HPDE6-E6E7 (cell line): ENCODE data around the gene AMPD2.

Experiments
- DNase-seq: peaks from one replicate; pipeline ENCODE4 v3.0.0; 2011; ENCODE audit warnings: missing footprints; ENCODE audit errors: extremely low spot score

The AMPD2 gene

GRCh38 chr1:109619576-109620400 is at the start of gene AMPD2, which contains the start of gene GNAT2:
Gene AMPD2, plus strand, starts transcription at chr1:109619837. Its CDS starts 1,339 bp downstream, at chr1:109621176.
Gene GNAT2, minus strand, starts transcription at chr1:109619616. Its CDS starts 6,746 bp downstream, at chr1:109612870.
- DNase-seq: peak; percentile 79

DNA sequence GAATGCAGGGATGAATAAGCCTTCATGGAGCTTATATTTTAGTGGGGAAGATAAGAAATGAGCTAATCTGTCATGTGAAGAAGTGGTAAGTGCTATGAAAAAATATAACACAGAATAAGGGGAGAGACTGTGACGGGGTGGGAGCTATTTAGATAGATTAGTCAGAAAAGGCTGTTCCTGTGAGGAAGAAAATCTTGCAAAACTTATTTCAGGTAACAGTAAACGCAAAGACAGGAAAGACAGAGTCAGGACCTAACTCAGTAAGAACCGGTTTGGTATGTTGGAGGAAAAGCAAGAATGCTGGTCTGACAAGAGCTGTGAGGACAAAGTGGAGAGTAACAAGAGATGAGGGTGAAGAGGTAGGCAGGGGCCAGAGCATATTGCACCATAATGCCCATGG is 49.2 kb upstream of the AMPD2 start:
- DNase-seq: peak; percentile 44

DNA sequence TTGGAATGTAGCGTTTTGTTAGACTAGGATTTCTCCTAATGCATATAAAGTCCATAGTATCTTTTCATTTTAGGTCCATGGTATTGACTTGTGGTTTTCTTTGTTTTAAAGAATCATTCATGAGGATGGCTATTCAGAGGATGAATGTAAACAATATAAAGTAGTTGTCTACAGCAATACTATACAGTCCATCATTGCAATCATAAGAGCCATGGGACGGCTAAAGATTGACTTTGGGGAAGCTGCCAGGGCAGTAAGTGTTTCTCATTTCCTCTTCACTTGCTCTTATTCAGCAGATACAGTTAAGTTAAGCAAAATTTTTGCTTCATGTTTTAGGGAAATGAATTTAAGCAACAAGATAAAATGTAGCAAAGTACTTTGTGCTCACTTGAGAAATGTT is 45.9 kb upstream of the AMPD2 start:
- DNase-seq: no peak

DNA sequence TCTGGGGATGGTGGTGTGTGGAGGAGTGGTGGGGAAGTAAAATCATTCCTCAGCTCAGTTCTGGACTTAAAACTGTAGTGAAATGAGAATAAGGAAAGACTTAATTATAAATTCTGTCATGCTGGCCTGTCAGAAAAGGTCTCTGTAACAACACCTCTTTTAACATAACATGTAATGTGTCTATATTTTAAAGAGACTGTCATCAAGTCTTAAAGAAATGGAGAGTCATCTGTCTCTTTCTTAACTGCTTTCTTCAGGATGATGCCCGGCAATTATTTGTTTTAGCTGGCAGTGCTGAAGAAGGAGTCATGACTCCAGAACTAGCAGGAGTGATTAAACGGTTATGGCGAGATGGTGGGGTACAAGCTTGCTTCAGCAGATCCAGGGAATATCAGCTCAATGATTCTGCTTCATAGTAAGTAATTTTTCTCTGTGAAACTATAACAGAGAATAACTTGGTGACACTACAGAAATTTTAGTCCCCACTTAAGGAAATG is 40.6 kb upstream of the AMPD2 start:
- no peak for DNase-seq

DNA sequence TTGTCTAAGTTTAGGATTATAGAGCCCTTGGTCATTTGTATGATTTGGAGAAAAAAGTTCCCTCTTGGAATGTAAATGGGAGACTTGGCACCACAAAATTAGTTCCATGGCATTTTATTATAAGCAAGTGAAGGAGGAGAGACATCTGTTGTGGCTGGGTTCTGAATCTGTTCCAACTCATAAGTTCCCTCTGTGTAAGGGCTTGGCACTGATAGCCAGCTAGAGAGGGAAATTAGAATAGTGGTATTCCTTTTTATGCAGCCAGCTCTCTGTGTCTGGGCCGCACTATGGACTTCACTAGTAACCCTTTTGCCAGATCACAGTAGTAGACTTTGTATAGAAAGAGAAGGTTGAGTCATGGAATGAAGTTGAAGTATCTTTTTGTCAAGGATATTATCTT is 40.1 kb upstream of the AMPD2 start:
- DNase-seq: no peak

DNA sequence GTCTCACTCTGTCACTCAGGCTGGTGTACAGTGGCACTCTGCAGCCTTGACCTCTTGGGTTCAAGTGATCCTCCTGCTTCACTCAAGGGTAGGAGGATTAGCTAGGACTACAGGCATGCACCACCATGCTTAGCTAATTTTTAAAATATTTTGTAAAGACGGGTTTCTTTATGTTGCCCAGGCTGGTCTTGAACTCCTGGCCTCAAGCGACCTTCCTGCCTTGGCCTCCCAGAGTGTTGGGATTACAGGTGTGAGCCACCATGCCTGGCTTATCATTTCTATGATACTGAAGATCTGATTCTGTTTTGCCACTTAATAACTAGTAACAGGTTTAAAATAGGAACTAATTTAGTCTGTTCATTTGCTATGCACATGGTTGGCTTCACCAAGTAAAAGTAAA is 37.6 kb upstream of the AMPD2 start:
- DNase-seq: no peak

- no peak for DNase-seq
Measured at GRCh38 chr1:109584766-109585165, 34.9 kb upstream of the AMPD2 start.

- DNase-seq: no peak
Measured at GRCh38 chr1:109586055-109586454, 33.6 kb upstream of the AMPD2 start.

GRCh38 chr1:109589177-109589576 is 30.5 kb upstream of the AMPD2 start:
- DNase-seq: no peak

- DNase-seq: no peak
Measured at GRCh38 chr1:109589679-109590078, 30.0 kb upstream of the AMPD2 start.

DNA sequence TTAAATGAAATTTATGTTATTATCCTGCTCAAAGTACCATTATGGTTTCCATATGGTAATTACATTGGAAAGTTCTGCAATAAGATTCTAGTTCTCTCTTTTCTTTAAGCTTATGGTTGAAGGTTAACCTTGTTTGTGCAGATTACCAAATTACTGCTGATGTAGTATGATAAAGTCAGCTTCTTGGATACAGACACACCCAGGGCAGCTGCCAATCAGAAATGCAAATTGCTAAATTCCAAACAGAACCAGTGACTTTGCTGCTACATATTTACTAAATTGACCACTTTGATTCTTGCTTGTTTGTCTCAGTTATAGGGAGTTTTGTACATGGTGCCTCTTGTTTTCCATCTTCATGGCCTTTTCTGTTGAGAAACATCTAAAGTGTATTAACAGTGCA is 26.7 kb upstream of the AMPD2 start:
- no peak for DNase-seq

DNA sequence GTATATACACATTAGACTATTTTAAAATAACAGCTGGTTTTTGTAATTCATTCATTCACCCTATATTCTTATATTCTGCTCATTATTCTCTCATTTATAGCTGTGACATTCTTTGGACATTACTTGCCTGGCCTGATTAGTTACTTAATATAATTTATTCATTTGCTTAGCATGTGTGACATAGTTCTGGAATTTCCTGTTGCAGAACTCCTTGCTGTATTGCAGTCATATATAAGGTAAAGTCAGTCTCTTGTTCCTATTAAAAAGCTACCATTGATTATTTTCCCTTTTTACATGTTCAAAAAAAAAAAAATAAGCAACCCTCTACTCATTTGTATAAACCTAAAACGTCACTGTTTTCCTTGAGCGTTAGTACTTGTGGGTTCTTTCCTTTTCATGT is 24.1 kb upstream of the AMPD2 start:
- no peak for DNase-seq

- no peak for DNase-seq
Measured at GRCh38 chr1:109598156-109598555, 21.5 kb upstream of the AMPD2 start.

DNA sequence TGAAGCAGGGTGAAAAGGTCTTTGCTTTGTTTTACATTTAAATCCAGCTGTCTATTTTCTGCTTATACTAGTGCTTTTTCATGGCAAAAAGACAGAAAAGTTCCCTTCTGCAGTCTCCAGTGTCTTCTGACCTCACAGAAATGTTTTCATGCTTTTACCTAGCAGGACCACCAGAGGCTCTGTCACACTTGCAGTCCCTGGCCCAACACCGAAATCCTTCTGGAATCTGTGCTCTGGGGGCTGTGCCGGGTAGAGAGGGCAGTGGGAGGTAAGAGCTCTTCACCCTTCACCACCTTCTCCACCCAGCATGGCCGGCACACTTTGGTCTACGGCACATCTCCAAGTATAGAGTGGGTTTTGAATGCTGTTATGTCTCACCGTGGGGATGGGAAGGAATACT is 21.0 kb upstream of the AMPD2 start:
- DNase-seq: no peak

- no peak for DNase-seq
Measured at GRCh38 chr1:109603229-109603628, 16.4 kb upstream of the AMPD2 start.

GRCh38 chr1:109605381-109605780 is 14.3 kb upstream of the AMPD2 start:
- no peak for DNase-seq

DNA sequence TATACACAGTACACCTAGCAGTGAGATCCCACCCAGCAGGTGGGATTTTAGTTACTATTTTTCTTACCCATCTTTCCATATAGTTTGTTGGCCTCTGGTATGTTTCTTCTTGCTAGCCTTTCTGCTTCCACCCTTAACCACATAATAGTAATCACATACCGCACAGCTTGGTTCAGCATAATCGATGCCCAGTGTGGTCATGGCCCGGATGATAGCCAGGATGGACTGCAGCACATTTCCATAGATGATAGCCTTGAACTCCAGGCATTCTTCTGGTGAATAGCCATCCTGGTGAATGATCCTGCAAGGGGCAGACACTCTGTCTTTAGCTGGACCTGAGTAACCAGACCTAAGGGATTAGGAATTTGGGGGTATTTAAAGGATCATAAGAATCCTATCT is 9.8 kb upstream of the AMPD2 start:
- no peak for DNase-seq

GRCh38 chr1:109610609-109611307 is 8.9 kb upstream of the AMPD2 start:
- no peak for DNase-seq

DNA sequence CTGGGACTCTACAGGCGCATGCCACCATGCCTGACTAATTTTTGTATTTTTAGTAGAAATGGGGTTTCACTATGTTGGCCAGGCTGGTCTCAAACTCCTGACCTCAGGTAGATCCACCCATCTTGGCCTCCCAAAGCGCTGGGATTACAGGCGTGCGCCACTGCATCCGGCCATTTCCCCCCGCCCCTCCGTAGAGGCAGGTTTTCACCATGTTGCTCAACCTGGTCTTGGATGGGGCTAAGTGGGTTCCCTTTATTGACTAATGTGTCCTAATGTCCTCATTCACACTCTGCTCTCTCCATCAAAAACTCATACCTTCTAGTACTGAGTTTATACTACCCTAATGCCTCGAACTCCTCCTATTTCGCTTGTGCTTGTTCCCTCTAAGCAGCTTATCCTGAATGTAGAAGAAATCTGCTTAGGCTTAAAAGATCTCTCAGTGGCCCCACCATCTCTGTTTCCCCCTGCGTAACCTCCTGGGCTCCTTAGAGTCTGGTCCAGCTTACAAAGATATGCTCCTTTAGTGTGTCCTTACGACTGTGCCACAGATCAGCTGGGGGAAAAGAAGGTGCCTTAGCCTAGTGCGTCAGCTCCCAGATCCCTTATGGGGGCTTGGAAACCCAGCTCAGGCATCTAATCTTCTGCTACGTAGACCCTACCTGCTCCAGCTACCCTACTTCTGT is 8.2 kb upstream of the AMPD2 start:
- no peak for DNase-seq

DNA sequence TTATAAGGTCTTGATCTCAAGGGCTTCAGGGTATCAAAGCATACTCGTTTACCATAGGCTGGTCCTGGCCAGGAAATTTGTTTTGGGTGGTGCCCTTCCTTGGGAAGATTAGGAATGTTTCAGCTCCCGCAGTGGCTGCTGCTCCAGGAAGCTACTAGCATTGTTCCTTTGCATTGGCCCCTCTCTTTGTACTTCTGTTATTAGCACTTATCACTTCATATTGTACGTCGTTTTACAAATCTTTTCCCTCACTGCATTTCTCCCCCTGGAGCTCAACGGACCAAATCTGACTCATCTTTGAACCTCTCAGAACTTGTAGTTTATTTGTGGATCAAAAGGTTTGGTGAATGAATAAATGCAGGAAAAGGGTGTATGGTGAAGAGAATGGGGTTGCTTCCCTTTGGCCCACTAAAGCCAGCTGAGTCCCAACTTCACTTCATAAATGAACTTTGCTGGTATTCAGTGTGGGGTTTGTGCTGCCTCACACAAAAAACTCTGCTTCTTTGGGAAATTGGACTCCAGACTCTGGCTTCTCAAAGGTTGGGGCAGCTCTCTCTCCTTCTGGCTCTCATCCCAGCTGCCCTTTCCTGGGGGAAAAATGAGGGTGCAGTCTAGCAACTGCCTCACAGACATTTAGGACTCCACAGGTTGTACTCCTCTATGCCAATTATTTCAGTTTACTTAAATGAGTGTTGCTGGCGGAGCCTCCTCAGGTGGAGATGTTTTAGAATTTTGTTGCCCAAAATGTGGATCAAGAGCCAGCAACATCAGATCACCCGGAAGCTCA is 6.1 kb upstream of the AMPD2 start:
- DNase-seq: no peak

- no peak for DNase-seq
Measured at GRCh38 chr1:109615879-109616278, 3.8 kb upstream of the AMPD2 start.

- no peak for DNase-seq
Measured at GRCh38 chr1:109616391-109616790, 3.2 kb upstream of the AMPD2 start.
